ENCODE measurements around the gene METTL27. TPM values are rescaled to one million over a fixed set of nuclear protein-coding genes. Genes with fewer than 3 reads are reported as not detected.
"Not testable (repeated sequence)": the region's sequence is repeated elsewhere in the genome, so short reads cannot be mapped to it uniquely, and the experiment has no call there.

The METTL27 gene
- total RNA-seq, 3 donors from 2014 or later: 1.6 to 4.6 (median 2.4) TPM

DNA sequence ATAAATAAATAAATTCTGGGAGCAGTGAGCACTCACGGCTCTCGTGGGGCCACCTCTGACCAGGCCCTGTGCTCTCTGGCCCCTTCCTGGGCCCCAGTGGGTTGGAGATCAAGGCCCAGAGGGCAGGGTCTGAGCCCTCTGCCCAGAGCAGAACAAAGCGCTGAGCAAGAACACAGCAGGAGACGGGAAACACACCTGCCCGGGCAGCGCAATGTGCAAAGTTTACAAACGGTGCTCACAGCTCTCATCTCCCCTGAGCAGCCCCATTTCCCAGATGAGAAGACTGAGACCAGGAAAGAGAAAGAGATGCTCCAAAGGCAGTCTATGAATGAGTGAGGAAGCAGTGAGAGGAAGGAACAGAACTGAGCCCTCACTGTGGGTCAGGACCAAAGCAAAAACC is 3.0 kb downstream of the METTL27 start:
- intact Hi-C loops (cut with DNase I, micrococcal nuclease): no loop called here

DNA sequence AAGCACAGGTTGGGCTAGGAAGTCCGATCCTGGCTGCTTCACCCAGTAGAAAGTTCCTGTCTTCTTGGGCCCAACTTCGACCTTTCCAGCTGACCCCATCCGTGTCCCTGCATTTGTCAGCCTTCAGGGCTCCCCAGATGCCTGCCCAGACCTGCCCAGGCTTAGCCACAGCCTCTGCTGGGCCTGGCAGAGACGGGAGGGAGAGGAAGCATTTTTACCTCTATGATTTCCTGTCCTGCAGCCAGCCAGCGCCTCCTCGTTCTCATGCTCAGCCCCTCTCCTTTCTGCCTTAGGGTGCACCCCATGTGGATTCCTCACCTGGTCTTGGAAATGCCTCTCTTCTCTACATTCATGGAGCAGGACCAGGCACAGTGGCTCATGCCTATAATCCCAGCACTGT is 3.7 kb downstream of the METTL27 start:
- no peak for ATAC-seq
- DNase-seq: no peak

More for the DNA sequence above, 3.0 kb downstream of the METTL27 start:
- DNase-seq (no peak), ATAC-seq (no peak)
- TF ChIP-seq, protein P1, sequence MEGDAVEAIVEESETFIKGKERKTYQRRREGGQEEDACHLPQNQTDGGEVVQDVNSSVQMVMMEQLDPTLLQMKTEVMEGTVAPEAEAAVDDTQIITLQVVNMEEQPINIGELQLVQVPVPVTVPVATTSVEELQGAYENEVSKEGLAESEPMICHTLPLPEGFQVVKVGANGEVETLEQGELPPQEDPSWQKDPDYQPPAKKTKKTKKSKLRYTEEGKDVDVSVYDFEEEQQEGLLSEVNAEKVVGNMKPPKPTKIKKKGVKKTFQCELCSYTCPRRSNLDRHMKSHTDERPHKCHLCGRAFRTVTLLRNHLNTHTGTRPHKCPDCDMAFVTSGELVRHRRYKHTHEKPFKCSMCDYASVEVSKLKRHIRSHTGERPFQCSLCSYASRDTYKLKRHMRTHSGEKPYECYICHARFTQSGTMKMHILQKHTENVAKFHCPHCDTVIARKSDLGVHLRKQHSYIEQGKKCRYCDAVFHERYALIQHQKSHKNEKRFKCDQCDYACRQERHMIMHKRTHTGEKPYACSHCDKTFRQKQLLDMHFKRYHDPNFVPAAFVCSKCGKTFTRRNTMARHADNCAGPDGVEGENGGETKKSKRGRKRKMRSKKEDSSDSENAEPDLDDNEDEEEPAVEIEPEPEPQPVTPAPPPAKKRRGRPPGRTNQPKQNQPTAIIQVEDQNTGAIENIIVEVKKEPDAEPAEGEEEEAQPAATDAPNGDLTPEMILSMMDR (IDR thresholded peaks at IDR 0.05): no peak
- Histone ChIP-seq H3K4me3 (no peak overlapping the region), H3K4me1 (ENCODE audit: low read depth) (no peaks in the 10 kb centered on the region), H3K9me3 (no peaks in the 10 kb centered on the region), H3K36me3 (ENCODE audit: low read depth) (no peaks in the 10 kb centered on the region)

DNA sequence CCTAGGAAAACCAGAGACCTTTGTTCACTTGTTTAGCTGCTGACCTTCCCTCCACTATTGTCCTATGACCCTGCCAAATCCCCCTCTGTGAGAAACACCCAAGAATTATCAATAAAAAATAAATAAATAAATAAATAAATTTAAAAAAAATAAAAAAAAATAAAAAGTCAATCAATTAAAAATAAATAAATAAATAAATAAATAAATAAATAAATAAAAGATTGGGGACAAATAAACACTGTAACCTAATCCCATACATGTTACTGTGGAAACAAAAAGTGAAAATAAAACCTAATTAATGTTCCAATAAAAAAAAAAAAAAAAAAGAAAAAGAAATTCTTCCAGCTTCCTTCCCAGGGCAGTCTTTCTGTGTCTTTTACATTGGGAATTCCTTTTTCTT is 5.1 kb downstream of the METTL27 start:
- H3K9me3 ChIP-seq; H3K4me3 ChIP-seq; ATAC-seq; DNase-seq; H3K4me1 ChIP-seq (ENCODE audit: low read depth); intact Hi-C loops (cut with DNase I, micrococcal nuclease); H3K36me3 ChIP-seq (ENCODE audit: low read depth): not testable (repeated sequence)

More for the DNA sequence above, 3.7 kb downstream of the METTL27 start:
- Histone ChIP-seq H3K9me3 (no peaks in the 10 kb centered on the region), H3K4me3 (no peak overlapping the region), H3K4me1 (ENCODE audit: low read depth) (no peaks in the 10 kb centered on the region), H3K36me3 (ENCODE audit: low read depth) (no peaks in the 10 kb centered on the region)
- intact Hi-C loops (cut with DNase I, micrococcal nuclease): no loop called here
- TF ChIP-seq, protein P1 (IDR thresholded peaks at IDR 0.05): no peak

DNA sequence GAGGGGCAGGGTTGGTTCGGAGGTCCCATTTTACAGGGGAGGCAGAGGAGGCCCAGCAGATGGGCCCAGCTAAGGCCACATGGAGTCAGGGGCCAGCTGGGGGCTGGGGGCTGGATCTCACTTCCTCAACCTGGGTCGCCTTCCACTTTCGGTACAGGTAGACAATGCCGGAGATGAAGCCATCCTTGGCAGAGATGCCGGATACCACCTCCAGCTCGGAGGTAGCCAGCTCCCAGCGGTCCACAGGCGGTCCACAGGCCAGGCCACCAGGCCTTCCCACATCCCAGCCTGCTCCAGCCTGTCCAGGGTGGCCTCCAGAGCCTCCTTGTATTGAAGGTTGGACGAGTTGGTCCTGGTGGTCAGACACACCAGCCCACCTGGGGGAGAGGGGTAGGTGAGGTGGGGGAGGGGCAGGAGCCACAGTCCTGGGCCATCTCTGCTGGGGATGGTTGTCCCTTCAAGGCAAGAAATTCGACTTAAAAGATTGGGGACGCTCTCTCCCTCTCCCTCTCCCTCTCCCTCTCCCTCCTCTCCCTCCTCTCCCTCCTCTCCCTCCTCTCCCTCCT is 7.6 kb downstream of the METTL27 start:
- intact Hi-C loops (cut with DNase I, micrococcal nuclease): no loop called here

DNA sequence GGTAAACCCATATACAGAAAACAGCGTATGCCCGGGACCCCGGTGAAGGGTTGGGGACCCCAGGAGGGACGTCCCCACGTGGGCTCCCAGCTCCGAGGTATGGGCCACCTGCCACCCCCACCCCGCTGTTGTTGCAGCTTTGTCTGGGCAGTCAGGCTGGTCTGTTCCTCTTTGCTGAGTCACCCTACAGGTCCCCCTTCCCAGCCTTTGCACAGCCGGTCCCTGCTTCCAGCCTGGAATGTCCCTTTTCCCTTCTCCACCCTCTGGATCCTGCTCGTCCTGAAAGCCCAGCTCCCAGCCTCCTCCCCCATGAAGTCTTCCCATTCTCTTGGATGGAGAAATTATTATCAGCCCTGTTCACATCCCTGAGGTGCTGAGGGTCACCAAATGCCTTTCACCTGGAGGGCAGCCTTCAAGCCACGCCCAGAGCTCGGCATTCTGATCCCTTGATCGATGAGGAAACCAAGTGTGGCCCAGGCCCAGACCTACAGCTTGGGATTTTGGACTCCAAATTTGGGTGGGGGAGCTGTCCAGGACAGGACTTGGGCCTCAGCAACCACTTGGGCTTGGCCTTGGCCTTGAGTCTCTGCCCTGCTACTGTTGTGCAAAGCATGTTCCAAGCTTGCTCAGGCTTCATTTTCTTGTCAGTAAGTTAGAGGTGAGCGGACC is 8.9 kb downstream of the METTL27 start:
- no peaks in the 10 kb centered on the region for H3K36me3 ChIP-seq (ENCODE audit: low read depth)
- peak in 2 of 3 donors; percentile 64 to 76 for DNase-seq
- H3K4me3 ChIP-seq: no peak overlapping the region
- intact Hi-C loops (cut with DNase I, micrococcal nuclease): no loop called here
- peak; percentile 5 for ATAC-seq
- H3K9me3 ChIP-seq: no peaks in the 10 kb centered on the region
- H3K4me1 ChIP-seq (ENCODE audit: low read depth): peaks cover 10% of the 10 kb centered on the region
- TF ChIP-seq, protein P1 (IDR thresholded peaks at IDR 0.05): no peak

More for the DNA sequence above, 7.6 kb downstream of the METTL27 start:
- DNase-seq (no peak), ATAC-seq (no peak)
- H3K4me1 ChIP-seq (ENCODE audit: low read depth): no peaks in the 10 kb centered on the region
- TF ChIP-seq, protein P1 (IDR thresholded peaks at IDR 0.05): no peak
- H3K9me3 ChIP-seq: no peaks in the 10 kb centered on the region
- no peaks in the 10 kb centered on the region for H3K36me3 ChIP-seq (ENCODE audit: low read depth)
- H3K4me3 ChIP-seq: no peak overlapping the region

DNA sequence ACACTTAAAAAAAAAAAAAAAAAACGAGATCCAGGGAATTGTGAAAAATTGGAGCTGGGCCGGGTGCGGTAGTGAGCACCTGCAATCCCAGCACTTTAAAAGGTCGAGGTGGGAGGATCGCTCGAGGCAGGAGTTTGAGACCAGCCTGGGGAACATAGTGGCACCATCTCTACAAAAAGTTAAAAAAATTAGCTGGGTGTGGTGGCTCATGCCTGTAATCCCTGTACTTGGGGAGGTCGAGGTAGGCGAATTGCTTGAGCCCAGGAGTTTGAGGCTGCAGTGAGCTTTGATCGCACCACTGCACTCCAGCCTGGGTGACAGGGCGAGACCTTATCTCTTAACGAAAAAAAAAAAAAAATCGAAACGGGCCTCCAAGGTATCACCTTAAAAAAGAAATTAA is 9.5 kb downstream of the METTL27 start:
- H3K9me3 ChIP-seq: no peaks in the 10 kb centered on the region

More for the DNA sequence above, 9.5 kb downstream of the METTL27 start:
- ATAC-seq: no peak
- H3K4me1 ChIP-seq (ENCODE audit: low read depth): peaks cover 13% of the 10 kb centered on the region
- H3K4me3 ChIP-seq: no peak overlapping the region
- TF ChIP-seq, protein P1 (IDR thresholded peaks at IDR 0.05): no peak
- no peaks in the 10 kb centered on the region for H3K36me3 ChIP-seq (ENCODE audit: low read depth)
- DNase-seq: no peak
- intact Hi-C loops (cut with DNase I, micrococcal nuclease): no loop called here
